Measurements from ENCODE around the gene FAM200C. TPM values are rescaled to one million over a fixed set of nuclear protein-coding genes. Genes with fewer than 3 reads are reported as not detected.

The FAM200C gene
- total RNA-seq, 1 donor from 2014 or later: 6.5 TPM

GRCh38 chr5:160361624-160362228 lies 38.1 kb downstream of the FAM200C start:
- no peaks in the 10 kb centered on the region for H3K9me3 Mint-ChIP-seq (ENCODE audit: low read depth)
- H3K36me3 Mint-ChIP-seq (ENCODE audit: insufficient read depth): no peaks in the 10 kb centered on the region
- no peak for DNase-seq (ENCODE audit: low spot score, unreplicated experiment)
- peaks cover 9% of the 10 kb centered on the region for H3K27me3 Mint-ChIP-seq
- no peak overlapping the region for H3K27ac Mint-ChIP-seq
- H3K4me1 Mint-ChIP-seq (ENCODE audit: low read depth): peaks cover 9% of the 10 kb centered on the region
- no peak overlapping the region for H3K4me3 Mint-ChIP-seq (ENCODE audit: low read depth)
- no peak for TF ChIP-seq CTCF (IDR thresholded peaks at IDR 0.05; ENCODE audit: unreplicated experiment)

GRCh38 chr5:160360310-160360709 lies 39.5 kb downstream of the FAM200C start:
- Mint-ChIP-seq H3K4me1 (ENCODE audit: low read depth) (peaks cover 10% of the 10 kb centered on the region), H3K4me3 (ENCODE audit: low read depth) (no peak overlapping the region), H3K27me3 (peaks cover 9% of the 10 kb centered on the region), H3K27ac (no peak overlapping the region), H3K36me3 (ENCODE audit: insufficient read depth) (no peaks in the 10 kb centered on the region), H3K9me3 (ENCODE audit: low read depth) (no peaks in the 10 kb centered on the region)
- DNase-seq (ENCODE audit: low spot score, unreplicated experiment): no peak
- TF ChIP-seq CTCF (IDR thresholded peaks at IDR 0.05; ENCODE audit: unreplicated experiment): no peak

- no peaks in the 10 kb centered on the region for H3K9me3 Mint-ChIP-seq (ENCODE audit: low read depth)
Measured at GRCh38 chr5:160359816-160360215, 40.0 kb downstream of the FAM200C start.

GRCh38 chr5:160359242-160359641 lies 40.6 kb downstream of the FAM200C start:
- no peak for TF ChIP-seq CTCF (IDR thresholded peaks at IDR 0.05; ENCODE audit: unreplicated experiment)
- Mint-ChIP-seq H3K4me3 (ENCODE audit: low read depth) (no peak overlapping the region), H3K9me3 (ENCODE audit: low read depth) (no peaks in the 10 kb centered on the region), H3K4me1 (ENCODE audit: low read depth) (peaks cover 10% of the 10 kb centered on the region), H3K36me3 (ENCODE audit: insufficient read depth) (no peaks in the 10 kb centered on the region), H3K27me3 (peaks cover 9% of the 10 kb centered on the region), H3K27ac (no peak overlapping the region)
- DNase-seq (ENCODE audit: low spot score, unreplicated experiment): no peak

More at GRCh38 chr5:160359816-160360215, 40.0 kb downstream of the FAM200C start:
- H3K27ac Mint-ChIP-seq: no peak overlapping the region
- peaks cover 10% of the 10 kb centered on the region for H3K4me1 Mint-ChIP-seq (ENCODE audit: low read depth)
- no peak for DNase-seq (ENCODE audit: low spot score, unreplicated experiment)
- peaks cover 9% of the 10 kb centered on the region for H3K27me3 Mint-ChIP-seq
- no peak overlapping the region for H3K4me3 Mint-ChIP-seq (ENCODE audit: low read depth)
- no peaks in the 10 kb centered on the region for H3K36me3 Mint-ChIP-seq (ENCODE audit: insufficient read depth)
- no peak for TF ChIP-seq CTCF (IDR thresholded peaks at IDR 0.05; ENCODE audit: unreplicated experiment)

- H3K27me3 Mint-ChIP-seq: peaks cover 9% of the 10 kb centered on the region
- H3K27ac Mint-ChIP-seq: no peak overlapping the region
Measured at GRCh38 chr5:160357861-160358411, 41.9 kb downstream of the FAM200C start.

More at GRCh38 chr5:160357861-160358411, 41.9 kb downstream of the FAM200C start:
- Mint-ChIP-seq H3K36me3 (ENCODE audit: insufficient read depth) (no peaks in the 10 kb centered on the region), H3K4me1 (ENCODE audit: low read depth) (peaks cover 10% of the 10 kb centered on the region), H3K9me3 (ENCODE audit: low read depth) (no peaks in the 10 kb centered on the region), H3K4me3 (ENCODE audit: low read depth) (no peak overlapping the region)
- no peak for DNase-seq (ENCODE audit: low spot score, unreplicated experiment)
- TF ChIP-seq CTCF (IDR thresholded peaks at IDR 0.05; ENCODE audit: unreplicated experiment): no peak
